OCI-LY7 (cell line): ENCODE data around the gene WNK2. TPM values are rescaled to one million over a fixed set of nuclear protein-coding genes. Genes with fewer than 3 reads are reported as not detected.

Source experiments
- BruUV-seq: library from RNA; stranded (reverse); fragments of 400-500 nt; replicated peaks from 2 replicates; lab custom pipeline; 2021; lab: Mats Ljungman, UMichigan
- CTCF ChIA-PET: fragments of 300-600 bp; sonication (Branson Sonifier 250); formaldehyde crosslinking; loops from one replicate; lab custom pipeline; 2022; ENCODE audit warnings: antibody characterized with exemption; ENCODE audit not compliant: unreplicated experiment; lab: Charles Lee
- POLR2A ChIA-PET: fragments of 300-600 bp; sonication (Branson Sonifier 250); formaldehyde crosslinking; loops from one replicate; lab custom pipeline; 2022; ENCODE audit warnings: antibody characterized with exemption; lab: Charles Lee
- DNase-seq: peaks from one replicate; pipeline ENCODE4 v3.0.0-alpha.2; 2015; ENCODE audit warnings: low spot score
- H2AFZ ChIP-seq: fragments of 200-600 bp; sonication (generic), shearing (Covaris generic); 2 replicates; pipeline ENCODE4 v1.6.1; 2014; ENCODE audit warnings: mild to moderate bottlenecking, antibody characterized with exemption, low read length, moderate library complexity
- H3K27ac ChIP-seq: fragments of 200-600 bp; sonication (generic); 2 replicates; pipeline ENCODE4 v1.5.1; 2014; ENCODE audit warnings: mixed run types, low read depth, mild to moderate bottlenecking, moderate library complexity, low read length, inconsistent platforms; ENCODE audit not compliant: poor library complexity, severe bottlenecking
- H3K36me3 ChIP-seq: fragments of 200-600 bp; sonication (generic); 2 replicates; pipeline ENCODE4 v1.6.1; 2014; ENCODE audit warnings: mild to moderate bottlenecking, antibody characterized with exemption, low read length, moderate library complexity, mixed read lengths; ENCODE audit not compliant: insufficient read depth
- H3K4me1 ChIP-seq: fragments of 200-600 bp; sonication (generic); 2 replicates; pipeline ENCODE4 v1.5.1; 2014; ENCODE audit warnings: mild to moderate bottlenecking, low read length; ENCODE audit not compliant: insufficient read depth, poor library complexity, severe bottlenecking
- H3K4me2 ChIP-seq: fragments of 200-600 bp; sonication (generic); 2 replicates; pipeline ENCODE4 v1.6.1; 2014; ENCODE audit warnings: mild to moderate bottlenecking, low read length
- H3K4me3 ChIP-seq: fragments of 200-600 bp; sonication (generic); 2 replicates; pipeline ENCODE4 v1.5.1; 2014; ENCODE audit warnings: mild to moderate bottlenecking, low read depth, low read length; ENCODE audit not compliant: poor library complexity, severe bottlenecking
- H3K79me2 ChIP-seq: fragments of 200-600 bp; sonication (generic); 2 replicates; pipeline ENCODE4 v1.6.1; 2016; ENCODE audit warnings: low read depth, mild to moderate bottlenecking, low read length, moderate library complexity, mixed read lengths; ENCODE audit not compliant: insufficient read depth
- H3K9me2 ChIP-seq: fragments of 200-600 bp; sonication (generic); 2 replicates; pipeline ENCODE4 v1.6.1; 2016; ENCODE audit warnings: mild to moderate bottlenecking, low read length, mixed read lengths; ENCODE audit not compliant: insufficient read depth
- H3K9me3 ChIP-seq: fragments of 200-600 bp; sonication (generic); 2 replicates; pipeline ENCODE4 v1.6.1; 2014; ENCODE audit warnings: mild to moderate bottlenecking, mixed run types, low read length, mixed read lengths
- H4K20me1 ChIP-seq: fragments of 200-600 bp; sonication (generic); 2 replicates; pipeline ENCODE4 v1.6.1; 2014; ENCODE audit warnings: mild to moderate bottlenecking, antibody characterized with exemption, low read length, moderate library complexity, mixed read lengths; ENCODE audit not compliant: insufficient read depth
- CTCF ChIP-seq: fragments of 200-600 bp; sonication (generic); conservative IDR thresholded peaks from 2 replicates; pipeline ENCODE4 v1.5.1; 2014; ENCODE audit warnings: mild to moderate bottlenecking, antibody characterized with exemption, low read length, moderate library complexity, mixed read lengths
- EZH2phosphoT487 ChIP-seq: fragments of 200-600 bp; sonication (generic); IDR thresholded peaks from 2 replicates; pipeline ENCODE4 v1.6.1; 2018; ENCODE audit warnings: low read depth, borderline replicate concordance, mild to moderate bottlenecking, mixed run types, antibody characterized with exemption, low read length, moderate library complexity, mixed read lengths
- intact Hi-C: fragments of 100-400 bp; cut with micrococcal nuclease; formaldehyde crosslinking; loops from one replicate; pipeline ENCODE4 v1.10.0; 2022; ENCODE audit not compliant: unreplicated experiment
- total RNA-seq, 2 experiments: library from RNA; depleted of rRNA in 1 of 2; stranded (reverse); fragments of >200 nt in 1 of 2; shearing (Covaris generic) in 1 of 2; gene quantifications; 2 replicates each; pipeline ENCODE4 v1.2.3, GENCODE V29; 2014 to 2022

WNK2 gene
- total RNA-seq, 2 experiments from 2014 or later: 142 to 194 TPM

GRCh38 chr9:93200989-93201334 lies 17.0 kb downstream of the WNK2 start:
- Histone ChIP-seq H2AFZ (no peak overlapping the region), H3K27ac (no peak overlapping the region), H3K9me2 (no peaks in the 10 kb centered on the region), H4K20me1 (no peaks in the 10 kb centered on the region), H3K79me2 (no peaks in the 10 kb centered on the region), H3K36me3 (no peaks in the 10 kb centered on the region), H3K4me2 (no peak overlapping the region), H3K4me1 (peaks cover 19% of the 10 kb centered on the region), H3K9me3 (no peaks in the 10 kb centered on the region), H3K4me3 (no peak overlapping the region)
- intact Hi-C loops: no loop called here
- DNase-seq: no peak
- TF ChIP-seq EZH2phosphoT487 (no peak), CTCF (no peak)
- BruUV-seq: no TSS peak
- ChIA-PET CTCF (no interaction called here), POLR2A (no interaction called here)

- CTCF ChIA-PET: no interaction called here
Measured at GRCh38 chr9:93203026-93203717, 19.2 kb downstream of the WNK2 start.

More at GRCh38 chr9:93203026-93203717, 19.2 kb downstream of the WNK2 start:
- Histone ChIP-seq H3K9me3 (no peaks in the 10 kb centered on the region), H3K27ac (no peak overlapping the region), H3K36me3 (no peaks in the 10 kb centered on the region), H3K9me2 (no peaks in the 10 kb centered on the region), H3K4me2 (no peak overlapping the region), H4K20me1 (no peaks in the 10 kb centered on the region), H2AFZ (no peak overlapping the region), H3K79me2 (no peaks in the 10 kb centered on the region), H3K4me3 (no peak overlapping the region), H3K4me1 (peaks cover 14% of the 10 kb centered on the region)
- no TSS peak for BruUV-seq
- no peak for TF ChIP-seq EZH2phosphoT487
- no peak for TF ChIP-seq CTCF
- intact Hi-C loops: no loop called here
- no peak for DNase-seq
- POLR2A ChIA-PET: no interaction called here
